Parathyroid adenoma (tissue), 2 donors: ENCODE measurements around the gene FAM163B.

Experiments used
- H2AFZ ChIP-seq: fragments of 300-600 bp; sonication (generic); one replicate; pipeline ENCODE4 v1.7.0; 2017; ENCODE audit warnings: antibody characterized with exemption, mild to moderate bottlenecking
- H3K27ac ChIP-seq: fragments of 300-600 bp; sonication (generic); one replicate; pipeline ENCODE4 v1.7.0; 2017
- H3K27me3 ChIP-seq: fragments of 300-600 bp; sonication (generic); one replicate; pipeline ENCODE4 v1.7.0; 2017; ENCODE audit warnings: low read length; ENCODE audit not compliant: control insufficient read depth, insufficient read depth
- H3K36me3 ChIP-seq: fragments of 300-600 bp; sonication (generic); one replicate; pipeline ENCODE4 v1.7.0; 2017; ENCODE audit warnings: low read length; ENCODE audit not compliant: control insufficient read depth, insufficient read depth
- H3K4me1 ChIP-seq: fragments of 300-600 bp; sonication (generic); one replicate; pipeline ENCODE4 v1.7.0; 2017; ENCODE audit warnings: control low read depth
- H3K4me2 ChIP-seq: fragments of 300-600 bp; sonication (generic); one replicate; pipeline ENCODE4 v1.7.0; 2017; ENCODE audit warnings: low read length
- H3K4me3 ChIP-seq: fragments of 300-600 bp; sonication (generic); one replicate; pipeline ENCODE4 v1.7.0; 2017; ENCODE audit warnings: low read depth, low read length
- H3K79me2 ChIP-seq: fragments of 300-600 bp; sonication (generic); one replicate; pipeline ENCODE4 v1.7.0; 2017; ENCODE audit warnings: control low read depth
- H3K9ac ChIP-seq: fragments of 300-600 bp; sonication (generic); one replicate; pipeline ENCODE4 v1.7.0; 2017; ENCODE audit warnings: mild to moderate bottlenecking
- H3K9me3 ChIP-seq: fragments of 300-600 bp; sonication (generic); one replicate; pipeline ENCODE4 v1.7.0; 2017; ENCODE audit warnings: low read length; ENCODE audit not compliant: control insufficient read depth
- CTCF ChIP-seq: fragments of 300-600 bp; sonication (generic); IDR thresholded peaks from one replicate; pipeline ENCODE4 v1.7.0; 2017; ENCODE audit warnings: antibody characterized with exemption, mild to moderate bottlenecking
- donor health status: primary hyperparathyroidism.

Gene FAM163B

GRCh38 chr9:133595910-133596309, 13.3 kb downstream of the FAM163B start:
- no peak overlapping the region for H3K9ac ChIP-seq
- H3K4me1 ChIP-seq: no peaks in the 10 kb centered on the region
- no peak for TF ChIP-seq CTCF
- H3K27me3 ChIP-seq: no peaks in the 10 kb centered on the region
- no peaks in the 10 kb centered on the region for H3K36me3 ChIP-seq
- peaks cover 5% of the 10 kb centered on the region for H3K9me3 ChIP-seq
- no peak overlapping the region for H3K4me2 ChIP-seq
- H3K27ac ChIP-seq: no peak overlapping the region
- no peak overlapping the region for H3K4me3 ChIP-seq
- no peak overlapping the region for H2AFZ ChIP-seq
- H3K79me2 ChIP-seq: no peaks in the 10 kb centered on the region

- TF ChIP-seq CTCF: no peak
- no peak overlapping the region for H2AFZ ChIP-seq
- H3K4me1 ChIP-seq: no peaks in the 10 kb centered on the region
- H3K36me3 ChIP-seq: no peaks in the 10 kb centered on the region
- H3K27ac ChIP-seq: no peak overlapping the region
- H3K4me2 ChIP-seq: no peak overlapping the region
- no peaks in the 10 kb centered on the region for H3K79me2 ChIP-seq
- H3K9ac ChIP-seq: no peak overlapping the region
- H3K9me3 ChIP-seq: peaks cover 5% of the 10 kb centered on the region
- no peaks in the 10 kb centered on the region for H3K27me3 ChIP-seq
- H3K4me3 ChIP-seq: no peak overlapping the region
Observed at GRCh38 chr9:133594310-133594709, 14.9 kb downstream of the FAM163B start.

- Histone ChIP-seq H3K79me2 (no peaks in the 10 kb centered on the region), H3K9me3 (peaks cover 5% of the 10 kb centered on the region), H3K4me3 (no peak overlapping the region), H3K4me2 (no peak overlapping the region), H3K9ac (no peak overlapping the region), H3K27me3 (no peaks in the 10 kb centered on the region), H3K4me1 (no peaks in the 10 kb centered on the region), H2AFZ (no peak overlapping the region), H3K27ac (no peak overlapping the region), H3K36me3 (no peaks in the 10 kb centered on the region)
- no peak for TF ChIP-seq CTCF
Observed at GRCh38 chr9:133593587-133594253, 15.5 kb downstream of the FAM163B start.

- no peaks in the 10 kb centered on the region for H3K27me3 ChIP-seq
- no peak overlapping the region for H3K4me3 ChIP-seq
- no peak overlapping the region for H2AFZ ChIP-seq
- H3K4me1 ChIP-seq: no peaks in the 10 kb centered on the region
- H3K4me2 ChIP-seq: no peak overlapping the region
- peaks cover 5% of the 10 kb centered on the region for H3K9me3 ChIP-seq
- no peaks in the 10 kb centered on the region for H3K36me3 ChIP-seq
- no peak for TF ChIP-seq CTCF
- H3K9ac ChIP-seq: no peak overlapping the region
- H3K27ac ChIP-seq: no peak overlapping the region
- H3K79me2 ChIP-seq: no peaks in the 10 kb centered on the region
Observed at GRCh38 chr9:133592731-133593409, 16.3 kb downstream of the FAM163B start.

- Histone ChIP-seq H3K79me2 (no peaks in the 10 kb centered on the region), H3K4me2 (no peak overlapping the region), H3K4me1 (no peaks in the 10 kb centered on the region), H3K36me3 (no peaks in the 10 kb centered on the region), H2AFZ (no peak overlapping the region), H3K9me3 (peaks cover 3% of the 10 kb centered on the region), H3K9ac (no peak overlapping the region), H3K27ac (no peak overlapping the region), H3K27me3 (no peaks in the 10 kb centered on the region), H3K4me3 (no peak overlapping the region)
- TF ChIP-seq CTCF: no peak
Observed at GRCh38 chr9:133591985-133592384, 17.2 kb downstream of the FAM163B start.
